Adipose tissue (tissue), 3 donors: ENCODE results near the gene EMB. TPM values are rescaled to one million over a fixed set of nuclear protein-coding genes. Genes with fewer than 3 reads are reported as not detected.
"Not testable (repeated sequence)": the region's sequence is repeated elsewhere in the genome, so short reads cannot be mapped to it uniquely, and the experiment has no call there.

Experiments used
- H3K27ac ChIP-seq: one replicate; pipeline ENCODE4 v1.5.1; 2013; ENCODE audit warnings: low read depth, low read length
- WGBS, 3 donors: extraction: QIAGEN DNeasy Blood & Tissue Kit; methylation state at CpG; one replicate each; pipeline ENCODE4 v1.1.7; 2013; 5-methylcytosine and 5-hydroxymethylcytosine counted together
- polyA plus RNA-seq, 3 donors: library from polyadenylated mRNA; stranded (reverse); fragments of 200-250 nt; gene quantifications; one replicate each; pipeline ENCODE4 v1.2.3, GENCODE V29; 2013
- donor health status: healthy with polysubstance abuse.
- donor health status: Bipolar disorder and iron deficiency.
- donor health status: healthy.

The EMB gene
- polyA plus RNA-seq, 3 donors: 1.7 to 32.2 (median 12.5) TPM

DNA sequence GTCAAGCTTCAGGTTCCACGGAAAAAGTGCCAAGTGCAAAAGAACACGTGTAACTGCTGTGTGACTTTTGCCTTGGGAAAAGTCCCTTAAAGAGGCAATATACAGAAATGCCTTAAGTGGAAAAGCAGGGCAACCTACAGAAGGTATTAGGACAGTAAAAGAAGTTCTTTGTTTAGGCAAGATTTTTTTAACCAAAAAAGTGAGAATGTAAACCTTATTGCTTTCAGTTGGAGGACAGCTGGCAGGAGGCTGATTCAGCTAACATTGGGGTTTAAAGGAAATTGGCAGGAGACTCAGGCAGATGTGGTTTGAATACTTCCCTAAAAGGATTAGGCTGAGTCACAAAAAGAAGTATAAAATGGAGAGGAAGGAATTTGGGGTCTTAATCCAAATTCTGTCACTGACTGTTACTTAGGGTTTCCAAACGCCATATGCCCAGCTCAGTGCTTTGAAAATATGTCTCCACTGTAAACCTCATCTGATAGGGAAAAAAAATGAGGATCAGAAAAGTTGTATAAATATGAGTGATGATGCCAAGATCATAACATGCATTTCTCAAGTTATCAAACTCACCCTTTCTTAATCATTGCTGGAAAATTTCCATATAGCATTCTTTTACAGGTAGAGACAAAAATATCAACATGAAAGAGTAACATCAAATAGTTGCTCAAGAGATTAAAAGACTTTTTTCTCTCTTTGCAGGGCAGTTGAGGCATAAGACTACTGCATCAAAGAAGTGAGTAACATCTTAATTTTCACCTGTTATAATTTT, 9.8 kb downstream of the EMB start:
- not testable (repeated sequence) for H3K27ac ChIP-seq
- 28 to 37% (median 33%) methylated on average over 3 of the region's 3 CpGs for WGBS, 3 donors

DNA sequence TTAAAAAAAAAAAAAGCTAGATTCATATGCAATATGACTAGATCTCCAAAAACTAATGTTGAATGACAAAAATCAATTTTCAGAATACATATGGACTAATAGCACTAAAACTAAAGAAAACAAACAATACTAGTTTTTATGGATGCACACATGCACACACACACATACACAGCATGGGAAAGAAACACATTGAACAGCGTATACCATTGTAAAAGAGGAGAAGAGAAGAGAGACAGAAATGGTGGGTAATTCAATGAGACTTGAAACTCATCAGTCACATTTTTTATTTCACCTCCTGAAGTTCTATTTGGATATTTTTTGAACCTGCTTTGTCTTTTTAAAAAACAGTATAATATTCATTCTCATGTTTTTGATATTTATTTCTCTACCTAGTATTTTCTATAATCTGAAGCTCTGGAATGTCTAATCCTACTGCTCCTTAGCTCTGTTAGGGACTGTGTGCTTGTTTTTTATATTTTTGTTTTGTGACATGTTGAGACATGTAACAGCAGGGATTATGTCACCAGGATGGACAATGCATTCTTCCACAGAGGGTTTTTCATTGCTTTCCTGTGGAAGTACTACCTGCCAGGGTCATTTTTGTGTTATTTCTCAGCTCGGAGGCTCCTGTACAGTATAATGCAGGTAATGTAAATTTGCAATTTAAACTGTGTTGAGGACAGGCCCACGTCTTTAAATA, 17.8 kb downstream of the EMB start:
- not testable (repeated sequence) for H3K27ac ChIP-seq
- WGBS, 3 donors: 52 to 83% (median 81%) methylated on average over 3 of the region's 3 CpGs

DNA sequence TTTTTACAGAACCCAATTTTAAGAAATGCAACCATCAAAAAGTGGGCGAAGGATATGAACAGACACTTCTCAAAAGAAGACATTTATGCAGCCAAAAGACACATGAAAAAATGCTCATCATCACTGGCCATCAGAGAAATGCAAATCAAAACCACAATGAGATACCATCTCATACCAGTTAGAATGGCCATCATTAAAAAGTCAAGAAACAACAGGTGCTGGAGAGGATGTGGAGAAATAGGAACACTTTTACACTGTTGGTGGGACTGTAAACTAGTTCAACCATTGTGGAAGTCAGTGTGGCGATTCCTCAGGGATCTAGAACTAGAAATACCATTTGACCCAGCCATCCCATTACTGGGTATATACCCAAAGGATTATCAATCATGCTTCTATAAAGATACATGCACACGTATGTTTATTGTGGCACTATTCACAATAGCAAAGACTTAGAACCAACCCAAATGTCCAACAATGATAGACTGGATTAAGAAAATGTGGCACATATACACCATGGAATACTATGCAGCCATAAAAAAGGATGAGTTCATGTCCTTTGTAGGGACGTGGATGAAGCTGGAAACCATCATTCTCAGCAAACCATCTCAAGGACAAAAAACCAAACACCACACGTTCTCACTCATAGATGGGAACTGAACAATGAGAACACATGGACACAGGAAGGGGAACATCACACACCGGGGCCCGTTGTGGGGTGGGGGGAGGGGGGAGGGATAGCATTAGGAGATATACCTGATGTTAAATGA, 19.7 kb downstream of the EMB start:
- 75 to 81% (median 80%) methylated on average over 4 to 6 of the region's 7 CpGs for WGBS, 3 donors
- not testable (repeated sequence) for H3K27ac ChIP-seq

DNA sequence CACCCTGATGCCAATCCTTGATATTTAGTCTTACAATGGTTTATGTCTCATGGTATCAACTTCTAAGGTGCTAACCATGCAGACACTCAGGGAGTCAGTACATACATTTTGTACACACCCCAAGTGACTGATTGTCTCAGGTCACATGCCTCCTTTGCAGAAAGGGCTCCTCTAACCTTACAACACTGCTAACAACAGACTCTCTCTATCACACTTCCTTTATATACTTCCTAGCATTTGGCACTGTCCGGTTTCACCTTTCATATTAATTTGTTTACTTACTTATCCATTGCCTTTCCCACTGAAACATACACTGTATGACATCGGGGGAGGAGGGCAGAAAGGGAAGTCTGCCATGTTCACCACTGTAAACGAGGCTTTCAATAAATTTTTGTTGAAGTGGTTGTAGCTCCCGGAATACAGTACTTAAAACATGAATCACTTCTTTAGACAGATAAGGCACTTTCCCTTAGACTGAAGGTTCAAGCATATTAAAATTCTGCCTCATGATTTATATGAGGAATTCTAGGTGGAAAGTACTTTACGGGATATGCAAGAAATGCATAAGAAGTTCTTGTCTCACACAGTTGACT, 20.6 kb downstream of the EMB start:
- WGBS, 3 donors: 57 to 65% (median 60%) methylated on average over 5 of the region's 5 CpGs
- H3K27ac ChIP-seq: no peak overlapping the region

DNA sequence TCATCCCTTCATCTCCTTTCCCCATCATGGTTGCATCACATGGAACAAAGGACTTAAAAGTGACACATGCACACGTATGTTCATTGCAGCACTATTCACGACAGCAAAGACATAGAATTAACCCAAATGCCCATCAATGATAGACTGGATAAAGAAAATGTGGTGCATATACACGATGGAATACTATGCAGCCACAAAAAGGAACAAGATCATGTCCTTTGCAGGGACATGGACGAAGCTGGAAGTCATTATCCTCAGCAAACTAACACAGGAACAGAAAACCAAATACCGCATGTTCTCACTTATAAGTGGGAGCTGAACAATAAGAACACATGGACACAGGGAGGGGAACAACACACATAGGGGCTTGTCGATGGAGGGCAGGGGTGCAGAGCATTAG, 21.4 kb downstream of the EMB start:
- 64 to 91% (median 86%) methylated on average over 6 of the region's 6 CpGs for WGBS, 3 donors
- not testable (repeated sequence) for H3K27ac ChIP-seq

DNA sequence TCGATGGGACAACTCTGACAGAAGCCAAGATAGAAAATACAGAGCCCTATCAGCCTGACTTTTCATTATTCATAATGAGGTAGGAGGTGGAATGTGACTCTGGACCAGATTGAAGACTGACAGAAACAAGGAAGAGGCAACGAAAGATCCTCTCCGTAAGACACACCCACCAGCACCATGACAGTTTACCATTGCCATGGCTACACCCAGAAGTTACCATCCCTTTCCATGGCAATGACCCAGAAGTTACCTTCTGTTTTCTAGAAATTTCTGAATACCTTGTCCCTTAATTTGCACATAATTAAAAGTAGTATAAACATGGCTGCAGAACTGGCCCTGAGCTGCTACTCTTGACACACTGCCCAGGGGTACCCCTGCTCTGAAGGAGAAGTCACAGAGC, 24.5 kb downstream of the EMB start:
- 77 to 95% (median 90%) methylated on average over 3 of the region's 3 CpGs for WGBS, 3 donors

DNA sequence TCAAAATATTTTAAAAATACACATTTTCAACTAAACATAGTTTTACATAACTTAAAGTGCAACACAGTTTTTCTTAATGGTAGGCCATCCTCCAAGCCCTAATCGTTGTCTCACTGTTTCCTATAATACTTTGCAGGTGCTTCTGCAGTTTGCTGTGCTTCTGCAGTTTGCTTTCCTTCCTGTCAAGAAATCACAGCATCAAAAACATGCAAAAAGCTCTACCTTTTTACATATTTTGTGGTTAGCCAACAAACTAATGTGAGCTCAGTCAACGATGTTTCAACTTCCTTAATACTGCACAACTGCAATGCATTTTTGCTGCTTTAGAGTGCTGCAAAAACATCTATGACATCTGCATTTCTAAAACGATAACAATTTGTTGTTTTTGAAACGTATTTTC, 25.2 kb downstream of the EMB start:
- no peak overlapping the region for H3K27ac ChIP-seq
- 49 to 61% (median 49%) methylated on average over 4 of the region's 4 CpGs for WGBS, 3 donors

More for the DNA sequence above, 24.5 kb downstream of the EMB start:
- not testable (repeated sequence) for H3K27ac ChIP-seq

DNA sequence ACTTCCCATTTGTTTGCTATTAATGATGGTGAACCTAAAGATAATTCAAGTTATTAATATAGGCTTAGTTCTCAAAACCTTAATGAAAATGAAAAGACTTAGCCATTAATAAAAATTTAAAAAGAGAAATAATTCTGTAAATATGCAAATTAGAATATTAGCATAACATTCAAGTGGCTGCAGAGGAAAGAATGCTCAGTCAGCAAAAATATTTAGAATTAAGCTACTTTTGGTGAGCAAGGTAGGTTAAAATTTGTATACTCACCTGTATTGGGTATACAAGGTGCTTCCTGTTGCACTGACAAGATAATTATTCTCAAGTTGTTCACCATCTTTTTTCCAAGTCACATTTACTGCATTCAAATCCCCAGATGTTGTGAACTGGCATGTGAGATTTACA, 30.2 kb downstream of the EMB start:
- not testable (repeated sequence) for H3K27ac ChIP-seq

DNA sequence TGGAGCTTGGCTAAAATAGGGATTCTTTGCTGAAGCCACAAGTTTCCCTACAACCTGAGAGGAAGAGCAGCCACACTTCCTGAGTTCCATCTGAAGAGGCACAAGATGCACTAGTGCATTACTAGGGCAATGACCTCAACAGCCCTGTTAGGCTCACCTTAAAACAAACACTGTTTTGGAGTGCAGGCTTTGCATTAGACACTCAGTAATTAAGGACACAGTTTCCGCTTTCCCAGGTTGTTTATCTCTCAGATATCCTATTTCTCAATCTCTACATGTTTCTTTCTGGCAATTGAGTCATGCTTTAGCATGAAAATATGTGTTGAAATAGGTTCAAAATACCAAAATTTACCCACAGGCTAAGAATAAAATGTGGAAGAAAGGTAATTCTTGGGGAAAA, 34.2 kb downstream of the EMB start:
- no peak overlapping the region for H3K27ac ChIP-seq
- 48 to 78% (median 58%) methylated on average over 1 of the region's 1 CpG for WGBS, 3 donors

DNA sequence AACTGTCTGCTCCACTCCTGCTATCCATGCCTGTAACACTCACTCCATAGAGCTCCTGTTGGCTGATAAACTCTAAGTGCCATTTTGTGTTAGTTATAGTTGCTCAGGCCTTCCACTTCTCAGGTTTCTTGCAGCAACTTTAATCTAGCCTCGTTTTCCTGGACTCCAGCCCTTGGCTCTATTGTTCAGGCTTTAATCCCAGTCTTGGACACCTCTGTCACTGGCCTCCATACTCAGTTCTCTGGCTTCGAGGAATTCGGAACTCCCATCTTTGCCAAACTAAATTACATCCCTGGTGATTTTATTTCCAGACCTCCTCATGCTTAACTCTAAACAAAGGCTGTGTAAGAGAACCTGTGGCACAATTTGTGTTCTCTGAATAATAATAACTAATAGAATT, 39.8 kb downstream of the EMB start:
- 51 to 68% (median 56%) methylated on average over 3 of the region's 3 CpGs for WGBS, 3 donors

DNA sequence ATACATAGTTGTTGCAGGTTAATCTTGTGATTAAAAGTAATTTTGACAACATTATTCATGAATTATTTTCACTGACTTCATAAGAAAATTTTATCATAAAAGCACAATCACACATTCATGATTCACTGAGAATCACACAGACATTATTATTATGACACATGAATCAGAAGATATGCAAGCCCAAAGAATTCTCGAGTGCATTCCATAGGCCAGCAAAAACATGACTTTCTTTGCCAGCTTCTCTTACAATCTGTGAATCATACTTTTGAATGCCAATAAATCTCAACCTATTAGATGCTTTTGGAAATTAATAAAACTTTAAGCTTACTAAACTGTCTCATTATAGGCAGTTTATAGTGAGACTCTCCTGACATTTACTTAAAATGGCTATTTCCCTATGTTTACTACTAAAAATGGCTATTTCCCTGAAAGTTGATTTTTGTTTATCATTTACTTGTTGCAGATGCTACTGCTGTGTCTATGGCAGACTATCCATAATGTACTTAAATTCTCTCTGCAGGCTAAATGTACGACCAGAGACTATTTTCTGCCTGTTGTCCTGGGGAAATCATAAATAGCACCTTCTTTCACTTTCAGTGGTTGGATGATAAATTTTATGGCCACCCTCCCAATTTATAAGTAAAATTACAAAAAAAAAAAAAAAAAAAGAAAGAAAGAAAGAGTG, 47.0 kb downstream of the EMB start:
- not testable (repeated sequence) for H3K27ac ChIP-seq
- WGBS, 3 donors: 54 to 69% (median 67%) methylated on average over 2 of the region's 2 CpGs

More for the DNA sequence above, 39.8 kb downstream of the EMB start:
- H3K27ac ChIP-seq: no peak overlapping the region

DNA sequence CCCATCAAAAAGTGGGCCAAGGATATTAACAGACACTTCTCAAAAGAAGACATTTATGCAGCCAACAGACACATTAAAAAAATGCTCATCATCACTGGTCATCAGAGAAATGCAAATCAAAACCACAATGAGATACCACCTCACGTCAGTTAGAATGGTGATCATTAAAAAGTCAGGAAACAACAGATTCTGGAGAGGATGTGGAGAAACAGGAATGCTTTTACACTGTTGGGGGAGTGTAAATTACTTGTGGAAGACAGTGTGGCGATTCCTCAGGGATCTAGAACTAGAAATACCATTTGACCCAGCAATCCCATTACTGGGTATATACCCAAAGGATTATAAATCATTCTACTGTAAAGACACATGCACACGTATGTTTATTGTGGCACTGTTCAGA, 48.8 kb downstream of the EMB start:
- H3K27ac ChIP-seq: not testable (repeated sequence)
- 76 to 90% (median 84%) methylated on average over 3 of the region's 3 CpGs for WGBS, 3 donors

DNA sequence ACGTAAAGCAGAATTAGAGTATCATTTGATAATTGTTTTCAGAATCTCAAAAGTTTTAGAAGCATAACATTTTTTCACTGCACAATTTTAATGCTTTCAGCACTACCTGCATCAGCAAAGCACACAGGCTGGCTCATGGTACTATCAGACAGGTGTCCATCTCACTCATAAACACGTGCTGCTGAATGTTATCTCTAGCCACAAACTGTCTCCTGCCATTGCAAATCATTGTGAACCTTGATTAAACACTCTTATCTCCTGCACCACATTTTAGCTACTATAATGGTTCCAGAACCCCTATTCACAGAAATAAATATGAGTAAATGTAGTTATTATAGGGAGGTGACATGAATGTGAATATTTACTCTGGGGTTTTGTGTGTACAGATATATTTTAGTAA, 56.7 kb downstream of the EMB start:
- H3K27ac ChIP-seq: not testable (repeated sequence)
- 36 to 53% (median 50%) methylated on average over 2 of the region's 2 CpGs for WGBS, 3 donors

DNA sequence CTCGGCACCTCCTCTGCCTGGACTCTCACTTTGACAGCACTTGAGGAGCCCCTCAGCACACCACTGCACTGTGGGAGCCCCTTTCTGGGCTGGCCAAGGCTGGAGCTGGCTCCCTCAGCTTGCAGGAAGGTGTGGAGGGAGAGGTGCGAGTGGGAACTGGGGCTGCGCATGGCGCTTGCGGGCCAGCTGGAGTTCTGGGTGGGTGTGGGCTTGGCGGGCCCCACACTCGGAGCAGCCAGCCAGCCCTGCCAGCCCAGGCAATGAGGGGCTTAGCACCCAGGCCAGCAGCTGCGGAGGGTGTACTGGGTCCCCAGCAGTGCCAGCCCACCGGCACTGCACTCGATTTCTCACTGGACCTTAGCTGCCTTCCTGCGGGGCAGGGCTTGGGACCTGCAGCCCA, 64.4 kb downstream of the EMB start:
- H3K27ac ChIP-seq: not testable (repeated sequence)
- WGBS, 3 donors: 90 to 94% (median 93%) methylated on average over 10 to 11 of the region's 11 CpGs

DNA sequence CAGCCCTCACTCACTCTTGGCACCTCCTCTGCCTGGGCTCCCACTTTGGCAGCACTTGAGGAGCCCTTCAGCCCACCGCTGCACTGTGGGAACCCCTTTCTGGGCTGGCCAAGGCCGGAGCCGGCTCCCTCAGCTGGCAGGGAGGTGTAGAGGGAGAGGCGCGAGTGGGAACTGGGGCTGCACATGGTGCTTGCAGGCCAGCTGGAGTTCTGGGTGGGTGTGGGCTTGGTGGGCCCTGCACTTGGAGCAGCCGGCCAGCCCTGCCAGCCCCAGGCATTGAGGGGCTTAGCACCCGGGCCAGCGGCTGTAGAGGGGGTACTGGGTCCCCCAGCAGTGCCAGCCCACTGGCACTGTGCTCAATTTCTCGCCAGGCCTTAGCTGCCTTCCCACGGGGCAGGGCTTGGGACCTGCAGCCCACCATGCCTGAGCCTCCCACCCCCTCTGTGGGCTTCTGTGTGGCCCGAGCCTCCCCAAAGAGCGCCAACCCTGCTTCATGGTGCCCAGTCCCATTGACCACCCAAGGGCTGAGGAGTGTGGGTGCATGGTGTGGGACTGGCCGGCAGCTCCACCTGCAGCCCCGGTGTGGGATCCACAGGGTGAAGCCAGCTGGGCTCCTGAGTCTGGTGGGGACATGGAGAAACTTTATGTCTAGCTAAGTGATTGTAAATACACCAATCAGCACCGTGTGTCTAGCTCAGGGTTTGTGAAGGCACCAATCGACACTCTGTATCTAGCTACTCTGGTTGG, 71.6 kb downstream of the EMB start:
- not testable (repeated sequence) for H3K27ac ChIP-seq
- WGBS, 3 donors: 75 to 88% (median 85%) methylated on average over 16 of the region's 16 CpGs

DNA sequence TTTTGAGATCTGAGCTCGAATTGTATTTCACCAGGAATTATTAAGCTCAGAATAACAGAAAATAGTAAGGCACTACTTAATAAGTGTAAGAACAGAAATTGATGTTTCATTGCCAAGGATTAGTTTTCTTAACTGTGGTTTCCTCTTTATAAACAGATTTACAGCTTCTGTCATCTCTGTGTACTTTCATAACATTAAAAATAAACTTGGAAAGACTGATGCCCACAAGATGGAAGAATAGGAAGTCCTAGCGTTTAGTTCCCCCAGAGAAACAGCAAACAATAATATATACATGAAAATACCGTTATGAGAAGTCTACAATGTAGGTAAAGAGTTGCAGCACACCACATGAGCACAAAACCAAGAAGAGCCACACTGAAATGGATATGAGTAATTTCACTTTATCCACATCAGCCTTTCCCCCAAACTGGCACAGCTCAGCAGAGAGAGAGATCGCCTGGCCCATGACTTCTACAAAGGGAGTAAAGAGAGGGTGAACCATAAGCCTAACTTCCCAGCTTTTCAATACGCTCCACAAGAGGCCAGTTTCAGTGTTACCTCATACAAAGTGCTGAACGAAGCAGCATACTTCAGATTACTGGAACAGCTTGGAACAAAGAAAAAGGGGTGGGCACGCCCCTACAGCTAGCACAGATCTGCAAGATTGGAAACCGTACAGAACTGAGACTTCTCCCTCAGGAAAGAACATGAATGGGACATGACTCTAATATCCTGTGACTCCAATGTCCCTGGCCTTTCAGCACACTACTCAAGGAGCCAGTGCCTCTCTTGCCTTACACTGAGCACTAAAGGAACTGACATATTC, 75.4 kb downstream of the EMB start:
- H3K27ac ChIP-seq: no peak overlapping the region
- WGBS, 3 donors: 41 to 62% (median 49%) methylated on average over 8 of the region's 8 CpGs
